A673 (cell line): ENCODE measurements around the gene AMOT. TPM values are rescaled to one million over a fixed set of nuclear protein-coding genes. Genes with fewer than 3 reads are reported as not detected.

Source experiments
- BruUV-seq: library from RNA; stranded (reverse); fragments of 400-500 nt; replicated peaks from 2 replicates; lab custom pipeline; 2021; lab: Mats Ljungman, UMichigan
- CTCF ChIA-PET: fragments of 300-600 bp; sonication (Branson Sonifier 250); formaldehyde crosslinking; loops from one replicate; lab custom pipeline; 2022; ENCODE audit warnings: antibody characterized with exemption; lab: Charles Lee
- POLR2A ChIA-PET: fragments of 300-600 bp; sonication (Branson Sonifier 250); formaldehyde crosslinking; loops from one replicate; lab custom pipeline; 2022; ENCODE audit warnings: antibody characterized with exemption; ENCODE audit not compliant: low non-redundant PET; lab: Charles Lee
- DNase-seq: peaks from one replicate; pipeline ENCODE4 v3.0.0-alpha.2; 2015; ENCODE audit warnings: low spot score
- H3K27ac ChIP-seq: fragments of 200-600 bp; sonication (generic); 2 replicates; pipeline ENCODE4 v1.5.1; 2016; ENCODE audit warnings: mixed run types, low read depth, mild to moderate bottlenecking, mixed read lengths, antibody characterized with exemption, low read length; ENCODE audit not compliant: poor library complexity, severe bottlenecking
- H3K27me3 ChIP-seq: fragments of 200-600 bp; sonication (generic); replicated peaks from 2 replicates; pipeline ENCODE4 v1.6.1; 2017; ENCODE audit warnings: mixed run types, low read depth, mild to moderate bottlenecking, mixed read lengths, antibody characterized with exemption, low read length; ENCODE audit not compliant: insufficient read depth, poor library complexity
- H3K36me3 ChIP-seq: fragments of 200-600 bp; sonication (generic); 2 replicates; pipeline ENCODE4 v1.6.1; 2016; ENCODE audit warnings: mixed run types, mild to moderate bottlenecking, mixed read lengths, antibody characterized with exemption, low read length; ENCODE audit not compliant: insufficient read depth, poor library complexity, severe bottlenecking
- H3K4me1 ChIP-seq: fragments of 200-600 bp; sonication (generic); 2 replicates; pipeline ENCODE4 v1.6.1; 2017; ENCODE audit warnings: mixed run types, mild to moderate bottlenecking, mixed read lengths, antibody characterized with exemption, low read length; ENCODE audit not compliant: insufficient read depth, poor library complexity, severe bottlenecking
- H3K4me3 ChIP-seq: fragments of 200-600 bp; sonication (generic); 2 replicates; pipeline ENCODE4 v1.5.1; 2016; ENCODE audit warnings: low read depth, mixed run types, mild to moderate bottlenecking, mixed read lengths, low read length; ENCODE audit not compliant: poor library complexity, severe bottlenecking
- H3K9me3 ChIP-seq: fragments of 200-600 bp; sonication (generic); 2 replicates; pipeline ENCODE4 v1.6.1; 2016; ENCODE audit warnings: mixed run types, low read depth, mild to moderate bottlenecking, mixed read lengths, antibody characterized with exemption, low read length; ENCODE audit not compliant: poor library complexity, severe bottlenecking
- EZH2 ChIP-seq: fragments of 200-600 bp; sonication (generic); IDR thresholded peaks from 2 replicates; pipeline ENCODE4 v1.6.1; 2017; ENCODE audit warnings: borderline replicate concordance, low read depth, mild to moderate bottlenecking, mixed read lengths, antibody characterized with exemption, low read length; ENCODE audit not compliant: poor library complexity, severe bottlenecking
- intact Hi-C: fragments of 100-400 bp; cut with micrococcal nuclease; formaldehyde crosslinking; loops from one replicate; pipeline ENCODE4 v1.10.0; 2022; ENCODE audit not compliant: unreplicated experiment
- total RNA-seq: library from RNA; stranded (reverse); gene quantifications from 2 replicates; pipeline ENCODE4 v1.2.3, GENCODE V29; 2021
- TF ChIP-seq, protein P1 (sequence below): fragments of 300-800, 200-600 bp; sonication (generic); conservative IDR thresholded peaks from 2 replicates; pipeline ENCODE4 v1.5.1; 2017; ENCODE audit warnings: low read depth, mild to moderate bottlenecking, antibody characterized with exemption, low read length, moderate library complexity, mixed read lengths

The AMOT gene
- total RNA-seq, 1 experiment from 2014 or later, result 2.6 TPM

DNA sequence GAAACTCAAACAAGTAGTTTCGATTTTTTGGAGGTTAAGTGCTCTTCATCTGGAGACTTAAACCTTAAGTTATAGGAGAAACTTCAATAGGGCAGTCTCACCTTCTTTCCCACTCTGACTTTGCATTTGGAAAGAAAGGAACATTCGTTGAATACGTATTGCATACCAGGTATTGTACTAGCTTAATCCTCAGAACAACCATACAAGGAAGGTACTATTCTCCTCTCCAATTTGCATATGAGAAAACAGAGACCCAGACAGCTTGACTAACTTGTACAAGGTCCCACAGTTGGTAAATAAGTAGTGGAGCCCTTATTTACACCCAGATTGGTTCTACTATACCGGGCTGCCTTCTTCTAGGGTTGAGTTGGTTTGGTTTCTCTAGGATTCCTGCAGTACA is 32.6 kb downstream of the AMOT start:
- POLR2A ChIA-PET, result no interaction called here
- Histone ChIP-seq H3K36me3 (no peaks in the 10 kb centered on the region), H3K9me3 (no peaks in the 10 kb centered on the region), H3K27ac (no peak overlapping the region), H3K4me3 (no peak overlapping the region), H3K27me3 (no peaks in the 10 kb centered on the region), H3K4me1 (no peaks in the 10 kb centered on the region)
- no TSS peak for BruUV-seq
- intact Hi-C loops, result loop anchor here (2.0 kb wide), 1 partner anchor 21 kb away; no protein-coding TSS in a partner anchor
- CTCF ChIA-PET, result no interaction called here
- no peak for TF ChIP-seq EZH2
- TF ChIP-seq, protein P1, sequence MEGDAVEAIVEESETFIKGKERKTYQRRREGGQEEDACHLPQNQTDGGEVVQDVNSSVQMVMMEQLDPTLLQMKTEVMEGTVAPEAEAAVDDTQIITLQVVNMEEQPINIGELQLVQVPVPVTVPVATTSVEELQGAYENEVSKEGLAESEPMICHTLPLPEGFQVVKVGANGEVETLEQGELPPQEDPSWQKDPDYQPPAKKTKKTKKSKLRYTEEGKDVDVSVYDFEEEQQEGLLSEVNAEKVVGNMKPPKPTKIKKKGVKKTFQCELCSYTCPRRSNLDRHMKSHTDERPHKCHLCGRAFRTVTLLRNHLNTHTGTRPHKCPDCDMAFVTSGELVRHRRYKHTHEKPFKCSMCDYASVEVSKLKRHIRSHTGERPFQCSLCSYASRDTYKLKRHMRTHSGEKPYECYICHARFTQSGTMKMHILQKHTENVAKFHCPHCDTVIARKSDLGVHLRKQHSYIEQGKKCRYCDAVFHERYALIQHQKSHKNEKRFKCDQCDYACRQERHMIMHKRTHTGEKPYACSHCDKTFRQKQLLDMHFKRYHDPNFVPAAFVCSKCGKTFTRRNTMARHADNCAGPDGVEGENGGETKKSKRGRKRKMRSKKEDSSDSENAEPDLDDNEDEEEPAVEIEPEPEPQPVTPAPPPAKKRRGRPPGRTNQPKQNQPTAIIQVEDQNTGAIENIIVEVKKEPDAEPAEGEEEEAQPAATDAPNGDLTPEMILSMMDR, result no peak
- no peak for DNase-seq

DNA sequence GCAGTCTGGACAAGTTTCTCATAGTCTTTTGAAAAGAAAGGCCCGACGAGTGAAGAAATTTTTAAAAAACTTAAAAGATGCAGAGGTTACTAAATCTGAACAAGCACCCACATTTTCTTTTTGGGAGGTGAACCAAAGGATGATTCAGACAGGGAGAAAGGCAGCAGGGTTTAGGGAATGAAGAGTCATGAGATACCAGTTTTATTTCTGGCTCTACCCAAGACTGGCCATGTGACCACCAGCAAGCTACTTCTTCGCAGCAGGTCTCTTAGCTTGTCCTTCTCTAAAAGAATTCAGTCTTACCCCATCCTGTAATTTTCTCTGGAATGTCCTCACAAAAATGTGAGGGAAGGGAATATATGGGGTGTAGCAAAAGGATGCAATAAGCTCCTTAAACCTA is 37.6 kb downstream of the AMOT start:
- no peaks in the 10 kb centered on the region for H3K36me3 ChIP-seq
- no peaks in the 10 kb centered on the region for H3K27me3 ChIP-seq
- ChIA-PET POLR2A (no interaction called here), CTCF (no interaction called here)
- intact Hi-C loops, result no loop called here
- H3K4me3 ChIP-seq, result no peak overlapping the region
- H3K27ac ChIP-seq, result no peak overlapping the region
- TF ChIP-seq, protein P1, result no peak
- TF ChIP-seq EZH2, result no peak
- no peak for DNase-seq
- no TSS peak for BruUV-seq
- no peaks in the 10 kb centered on the region for H3K4me1 ChIP-seq
- no peaks in the 10 kb centered on the region for H3K9me3 ChIP-seq

DNA sequence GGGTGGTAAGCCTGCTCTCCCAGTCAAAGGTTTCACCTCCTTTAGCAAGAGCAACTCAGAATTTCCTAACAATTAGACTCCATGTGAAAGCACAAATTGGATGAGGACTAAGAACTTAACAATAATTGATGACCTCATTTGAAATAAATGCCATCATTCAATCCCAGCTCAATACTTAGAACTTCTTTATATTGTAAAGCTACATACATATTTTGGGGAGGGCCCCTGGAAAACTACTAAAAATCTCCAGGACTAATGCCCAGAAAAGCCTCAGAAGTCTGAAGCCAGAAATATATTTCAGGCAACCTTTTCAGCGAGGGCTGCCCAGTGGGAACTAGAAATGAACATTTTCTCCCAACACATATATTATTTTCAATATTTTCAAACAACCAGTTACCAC is 38.1 kb downstream of the AMOT start:
- ChIA-PET CTCF (no interaction called here), POLR2A (no interaction called here)
- Histone ChIP-seq H3K9me3 (no peaks in the 10 kb centered on the region), H3K27ac (no peak overlapping the region), H3K4me3 (no peak overlapping the region), H3K27me3 (no peaks in the 10 kb centered on the region), H3K4me1 (no peaks in the 10 kb centered on the region), H3K36me3 (no peaks in the 10 kb centered on the region)
- DNase-seq, result no peak
- TF ChIP-seq, protein P1, result no peak
- no peak for TF ChIP-seq EZH2
- BruUV-seq, result no TSS peak
- intact Hi-C loops, result no loop called here
